VCaP (cell line): ENCODE results near the gene RNGTT.

ENCODE experiments used
- H3K27ac ChIP-seq: fragments of 450-650 bp; 2 replicates; pipeline ENCODE4 v1.5.1; 2017
- CTCF ChIP-seq: fragments of 450-650 bp; conservative IDR thresholded peaks from 2 replicates; pipeline ENCODE4 v1.5.1; 2017; ENCODE audit warnings: mild to moderate bottlenecking, moderate library complexity

Gene RNGTT

GRCh38 chr6:88780714-88781389, 182.6 kb downstream of the RNGTT start:
- no peak overlapping the region for H3K27ac ChIP-seq
- TF ChIP-seq CTCF = peak; percentile 86

- no peak overlapping the region for H3K27ac ChIP-seq
- no peak for TF ChIP-seq CTCF
Observed at GRCh38 chr6:88775866-88776571, 187.4 kb downstream of the RNGTT start.

- H3K27ac ChIP-seq = peak overlapping the region; percentile 35
Observed at GRCh38 chr6:88768114-88768513, 195.3 kb downstream of the RNGTT start.

GRCh38 chr6:88764081-88764480, 199.3 kb downstream of the RNGTT start:
- TF ChIP-seq CTCF = no peak
- H3K27ac ChIP-seq = no peak overlapping the region

- H3K27ac ChIP-seq = no peak overlapping the region
- TF ChIP-seq CTCF = no peak
Observed at GRCh38 chr6:88763160-88763559, 200.3 kb downstream of the RNGTT start.

- H3K27ac ChIP-seq = no peak overlapping the region
- TF ChIP-seq CTCF = no peak
Observed at GRCh38 chr6:88761237-88762031, 202.0 kb downstream of the RNGTT start.

- H3K27ac ChIP-seq = no peak overlapping the region
- TF ChIP-seq CTCF = no peak
Observed at GRCh38 chr6:88760091-88760490, 203.3 kb downstream of the RNGTT start.
